Measurements from ENCODE around the gene CSHL1.
"Not testable (repeated sequence)": the region's sequence is repeated elsewhere in the genome, so short reads cannot be mapped to it uniquely, and the experiment has no call there.

DNA sequence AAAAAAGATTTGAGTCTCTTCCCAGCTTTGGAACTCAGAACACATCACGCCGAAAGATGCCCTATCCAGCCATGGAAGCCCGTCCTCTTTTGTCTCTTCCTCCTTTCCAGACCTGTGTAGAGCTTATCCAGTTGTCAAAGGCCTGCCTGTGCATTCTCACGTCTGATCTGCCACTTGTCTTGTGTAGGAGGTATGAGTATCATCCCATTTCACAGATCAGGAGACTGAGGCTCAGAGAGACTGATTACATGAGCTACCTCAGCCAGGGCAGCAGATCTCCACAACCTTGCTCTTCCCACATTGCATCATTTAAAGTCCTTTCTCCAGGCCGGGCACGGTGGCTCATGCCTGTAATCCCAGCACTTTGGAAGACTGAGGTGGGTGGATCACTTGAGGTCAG, 36.4 kb downstream of the CSHL1 start:
- TF ChIP-seq, protein P1, sequence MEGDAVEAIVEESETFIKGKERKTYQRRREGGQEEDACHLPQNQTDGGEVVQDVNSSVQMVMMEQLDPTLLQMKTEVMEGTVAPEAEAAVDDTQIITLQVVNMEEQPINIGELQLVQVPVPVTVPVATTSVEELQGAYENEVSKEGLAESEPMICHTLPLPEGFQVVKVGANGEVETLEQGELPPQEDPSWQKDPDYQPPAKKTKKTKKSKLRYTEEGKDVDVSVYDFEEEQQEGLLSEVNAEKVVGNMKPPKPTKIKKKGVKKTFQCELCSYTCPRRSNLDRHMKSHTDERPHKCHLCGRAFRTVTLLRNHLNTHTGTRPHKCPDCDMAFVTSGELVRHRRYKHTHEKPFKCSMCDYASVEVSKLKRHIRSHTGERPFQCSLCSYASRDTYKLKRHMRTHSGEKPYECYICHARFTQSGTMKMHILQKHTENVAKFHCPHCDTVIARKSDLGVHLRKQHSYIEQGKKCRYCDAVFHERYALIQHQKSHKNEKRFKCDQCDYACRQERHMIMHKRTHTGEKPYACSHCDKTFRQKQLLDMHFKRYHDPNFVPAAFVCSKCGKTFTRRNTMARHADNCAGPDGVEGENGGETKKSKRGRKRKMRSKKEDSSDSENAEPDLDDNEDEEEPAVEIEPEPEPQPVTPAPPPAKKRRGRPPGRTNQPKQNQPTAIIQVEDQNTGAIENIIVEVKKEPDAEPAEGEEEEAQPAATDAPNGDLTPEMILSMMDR (IDR thresholded peaks at IDR 0.05; ENCODE audit: low read depth, low read length, poor library complexity, severe bottlenecking) = not testable (repeated sequence)
- TF ChIP-seq EZH2phosphoT487 (IDR thresholded peaks at IDR 0.05; ENCODE audit: borderline replicate concordance, low read length) = not testable (repeated sequence)

Measured in DOHH2 (cell line).